Measurements from ENCODE around the gene DOK3. TPM values are rescaled to one million over a fixed set of nuclear protein-coding genes. Genes with fewer than 3 reads are reported as not detected.

Gene DOK3
- total and polyA plus RNA-seq, 10 of the 15 experiments (the other 5 are each of a cell fraction or from before 2014, with no cell fraction given) = 6.6 to 107 (median 52.1) TPM

GRCh38 chr5:177509381-177509951, at the start of gene DOK3 (continued):
- TF ChIP-seq ZNF687 (IDR thresholded peaks at IDR 0.05) (peak; percentile 20; the same call in 1 of the 2 replicates), MEF2B (IDR thresholded peaks at IDR 0.05; ENCODE audit: partially characterized antibody, poor library complexity, severe bottlenecking) (no peak), HCFC1 (IDR thresholded peaks at IDR 0.05; ENCODE audit: low read length) (no peak), E4F1 (IDR thresholded peaks at IDR 0.05; ENCODE audit: borderline replicate concordance, partially characterized antibody) (no peak), CBX5 (IDR thresholded peaks at IDR 0.05; ENCODE audit: low read depth) (no peak), TCF3 (IDR thresholded peaks at IDR 0.05; ENCODE audit: borderline replicate concordance, insufficient read depth, low read depth, low read length) (peak; percentile 81; the same call in 1 of the 2 replicates), PBX3 (IDR thresholded peaks at IDR 0.05; ENCODE audit: insufficient replicate concordance, low read depth, low read length) (no peak), IRF4 (IDR thresholded peaks at IDR 0.05; ENCODE audit: low read depth, low read length) (no peak), RELA (IDR thresholded peaks at IDR 0.05; ENCODE audit: borderline replicate concordance, partially characterized antibody) (no peak), ETV6 (conservative IDR thresholded peaks at IDR 0.05 in 1 of 2, IDR thresholded peaks at IDR 0.05 in 1 of 2; ENCODE audit: borderline replicate concordance in 1 of 2, low read depth in 1 of 2) (no peak), ZNF217 (IDR thresholded peaks at IDR 0.05) (no peak), CBX3 (IDR thresholded peaks at IDR 0.05; ENCODE audit: borderline replicate concordance, low read depth) (no peak), EGR1 (IDR thresholded peaks at IDR 0.05; ENCODE audit: borderline replicate concordance in 1 of 2, low read depth in 2 of 2, low read length in 2 of 2) (0 out of 3 replicates have a peak, but pooled peaks of 1 of the 2 experiments have one; percentile 12), FOXK2 (IDR thresholded peaks at IDR 0.05) (no peak), MYB (IDR thresholded peaks at IDR 0.05; ENCODE audit: borderline replicate concordance, low read depth, low read length) (no peak), PKNOX1 (IDR thresholded peaks at IDR 0.05) (no peak), ZNF384 (IDR thresholded peaks at IDR 0.05; ENCODE audit: borderline replicate concordance, low read depth, low read length) (no peak), SMARCA5 (IDR thresholded peaks at IDR 0.05) (no peak), RBBP5 (conservative IDR thresholded peaks at IDR 0.05) (no peak)

Data from GM12878 (cell line).